ENCODE results near the gene RHBDF1. TPM values are rescaled to one million over a fixed set of nuclear protein-coding genes. Genes with fewer than 3 reads are reported as not detected.

The RHBDF1 gene
- total RNA-seq, 1 experiment from 2014 or later, result 26.3 TPM

GRCh38 chr16:62283-62967 is 10.0 kb downstream of the RHBDF1 start:
- Mint-ChIP-seq H3K27me3 (ENCODE audit: insufficient read depth, unreplicated experiment) (no peaks in the 10 kb centered on the region), H3K27ac (ENCODE audit: low read depth, unreplicated experiment) (no peak overlapping the region), H3K36me3 (ENCODE audit: insufficient read depth, unreplicated experiment) (peaks cover 28% of the 10 kb centered on the region), H3K4me3 (ENCODE audit: unreplicated experiment) (no peak overlapping the region), H3K9me3 (ENCODE audit: unreplicated experiment) (no peaks in the 10 kb centered on the region), H3K4me1 (ENCODE audit: insufficient read depth, unreplicated experiment) (no peaks in the 10 kb centered on the region)
- no TSS peak for BruUV-seq (replicated peaks)
- CTCF ChIA-PET, result interaction anchor here (0.6 to 1.4 kb wide), 4 partner anchors 9 to 153 kb away, joined by 3 to 10 read pairs (median 4); no protein-coding TSS in a partner anchor
- no peak for DNase-seq (ENCODE audit: unreplicated experiment)
- POLR2A ChIA-PET, result interaction anchor here (1.6 kb wide), 1 partner anchor 9 kb away, joined by 4 read pairs; the partner anchor contains the start of genes POLR3K and SNRNP25
- intact Hi-C loops (cut with micrococcal nuclease), result no loop called here
- no peak for TF ChIP-seq CTCF (IDR thresholded peaks at IDR 0.05; ENCODE audit: unreplicated experiment)

- no peak overlapping the region for H3K27ac Mint-ChIP-seq (ENCODE audit: low read depth, unreplicated experiment)
- ChIA-PET POLR2A (no interaction called here), CTCF (interaction anchor here (0.7 to 1.4 kb wide), 2 partner anchors 19 to 35 kb away, joined by 4 to 10 read pairs; no protein-coding TSS in a partner anchor)
- no peak for DNase-seq (ENCODE audit: unreplicated experiment)
- no peaks in the 10 kb centered on the region for H3K4me1 Mint-ChIP-seq (ENCODE audit: insufficient read depth, unreplicated experiment)
- H3K27me3 Mint-ChIP-seq (ENCODE audit: insufficient read depth, unreplicated experiment), result no peaks in the 10 kb centered on the region
- H3K9me3 Mint-ChIP-seq (ENCODE audit: unreplicated experiment), result no peaks in the 10 kb centered on the region
- intact Hi-C loops (cut with micrococcal nuclease), result no loop called here
- BruUV-seq (replicated peaks), result no TSS peak
- TF ChIP-seq CTCF (IDR thresholded peaks at IDR 0.05; ENCODE audit: unreplicated experiment), result no peak
- H3K36me3 Mint-ChIP-seq (ENCODE audit: insufficient read depth, unreplicated experiment), result peaks cover 28% of the 10 kb centered on the region
- no peak overlapping the region for H3K4me3 Mint-ChIP-seq (ENCODE audit: unreplicated experiment)
These were observed 10.6 kb downstream of the RHBDF1 start for GRCh38 chr16:61879-62281.

- Mint-ChIP-seq H3K9me3 (ENCODE audit: unreplicated experiment) (no peaks in the 10 kb centered on the region), H3K4me3 (ENCODE audit: unreplicated experiment) (no peak overlapping the region), H3K36me3 (ENCODE audit: insufficient read depth, unreplicated experiment) (peaks cover 31% of the 10 kb centered on the region), H3K4me1 (ENCODE audit: insufficient read depth, unreplicated experiment) (no peaks in the 10 kb centered on the region), H3K27ac (ENCODE audit: low read depth, unreplicated experiment) (no peak overlapping the region), H3K27me3 (ENCODE audit: insufficient read depth, unreplicated experiment) (no peaks in the 10 kb centered on the region)
- intact Hi-C loops (cut with micrococcal nuclease), result no loop called here
- ChIA-PET POLR2A (no interaction called here), CTCF (interaction anchor here (0.7 to 1.8 kb wide), 2 partner anchors 46 to 296 kb away, joined by 4 to 5 read pairs; no protein-coding TSS in a partner anchor)
- no peak for DNase-seq (ENCODE audit: unreplicated experiment)
- no TSS peak for BruUV-seq (replicated peaks)
- no peak for TF ChIP-seq CTCF (IDR thresholded peaks at IDR 0.05; ENCODE audit: unreplicated experiment)
These were observed 11.2 kb downstream of the RHBDF1 start for GRCh38 chr16:60929-61878.

GRCh38 chr16:60166-60565 is 12.3 kb downstream of the RHBDF1 start:
- no peak for TF ChIP-seq CTCF (IDR thresholded peaks at IDR 0.05; ENCODE audit: unreplicated experiment)
- no TSS peak for BruUV-seq (replicated peaks)
- Mint-ChIP-seq H3K36me3 (ENCODE audit: insufficient read depth, unreplicated experiment) (peaks cover 35% of the 10 kb centered on the region), H3K27ac (ENCODE audit: low read depth, unreplicated experiment) (no peak overlapping the region), H3K9me3 (ENCODE audit: unreplicated experiment) (no peaks in the 10 kb centered on the region), H3K4me1 (ENCODE audit: insufficient read depth, unreplicated experiment) (no peaks in the 10 kb centered on the region), H3K27me3 (ENCODE audit: insufficient read depth, unreplicated experiment) (no peaks in the 10 kb centered on the region), H3K4me3 (ENCODE audit: unreplicated experiment) (no peak overlapping the region)
- intact Hi-C loops (cut with micrococcal nuclease), result no loop called here
- DNase-seq (ENCODE audit: unreplicated experiment), result no peak
- ChIA-PET POLR2A (no interaction called here), CTCF (interaction anchor here (0.7 to 1.8 kb wide), 3 partner anchors 36 to 297 kb away, joined by 4 to 5 read pairs (median 4); no protein-coding TSS in a partner anchor)
